Ovary (tissue), 9 donors: ENCODE results near the gene SCO1. TPM values are rescaled to one million over a fixed set of nuclear protein-coding genes. Genes with fewer than 3 reads are reported as not detected.
"Not testable (repeated sequence)": the region's sequence is repeated elsewhere in the genome, so short reads cannot be mapped to it uniquely, and the experiment has no call there.

ENCODE experiments used
- DNase-seq, 5 donors: peaks; one replicate each; pipeline ENCODE4 v3.0.0-alpha.2; 2019 to 2020
- H3K27ac ChIP-seq, 2 donors: fragments of 200-600 bp; one replicate each; pipeline versions ENCODE4 v1.5.1 to v1.8.0; 2019 to 2022
- H3K27me3 ChIP-seq: fragments of 200-600 bp; one replicate; pipeline ENCODE4 v1.8.0; 2022
- H3K36me3 ChIP-seq: fragments of 200-600 bp; sonication (generic); one replicate; pipeline ENCODE4 v1.5.1; 2019
- H3K4me1 ChIP-seq: one replicate; pipeline ENCODE4 v1.8.1; 2013; ENCODE audit warnings: mild to moderate bottlenecking, moderate library complexity; ENCODE audit not compliant: insufficient read depth
- H3K4me3 ChIP-seq: fragments of 200-600 bp; sonication (generic); one replicate; pipeline ENCODE4 v1.5.1; 2017
- H3K9me3 ChIP-seq, 2 donors: fragments of 200-600 bp in 1 of 2; sonication (generic) in 1 of 2; one replicate each; pipeline versions ENCODE4 v1.5.1 to v1.8.1; 2013 to 2019; ENCODE audit warnings: mild to moderate bottlenecking in 1 of 2, moderate library complexity in 1 of 2
- CTCF ChIP-seq, 3 donors: fragments of 450-650 bp in 2 of 3; fragments of 200-600 bp in 1 of 3; IDR thresholded peaks; one replicate each; pipeline versions ENCODE4 v1.5.1 to v1.8.0; 2016 to 2022; ENCODE audit warnings: antibody characterized with exemption in 3 of 3, mild to moderate bottlenecking in 1 of 3
- EP300 ChIP-seq: sonication (generic); formaldehyde crosslinking; IDR thresholded peaks from one replicate; pipeline ENCODE4 v1.6.1; 2017; ENCODE audit warnings: antibody characterized with exemption
- POLR2A ChIP-seq: fragments of 450-650 bp; IDR thresholded peaks from one replicate; pipeline ENCODE4 v1.6.1; 2017; ENCODE audit warnings: antibody characterized with exemption, mild to moderate bottlenecking, moderate library complexity
- WGBS, 3 donors: extraction: QIAGEN DNeasy Blood & Tissue Kit in 1 of 3; methylation state at CpG; one replicate each; pipeline versions ENCODE4 v1.1.5 to v1.1.7; 2013 to 2017; 5-methylcytosine and 5-hydroxymethylcytosine counted together
- intact Hi-C, 4 donors: fragments of 100-400 bp; cut with DNase I; formaldehyde crosslinking; loops; one replicate each; pipeline versions ENCODE4 v1.11.0 to v1.15.1; 2022 to 2023
- polyA plus RNA-seq, 2 donors: library from polyadenylated mRNA; stranded (reverse); fragments of 200-250 nt in 1 of 2; fragments of 350-450 nt in 1 of 2; fragmentation: Illumina TruSeq in 1 of 2; extraction: RNeasy Lipid Tissue Mini Kit (QIAGEN cat#74804) in 1 of 2; gene quantifications; one replicate each; pipeline ENCODE4 v1.2.3, GENCODE V29; 2013 to 2014
- total RNA-seq, 7 donors: library from RNA; depleted of rRNA in 2 of 7; stranded (reverse); fragments of >200 nt in 2 of 7; fragmentation: NEBNext Ultra II Directional in 3 of 7; extraction: Animal tissue kit (Norgen Biotek cat#: 25700) in 3 of 7; gene quantifications; one replicate each; pipeline versions ENCODE4 v1.1.0 to v1.2.4, GENCODE V29; 2016 to 2023
- donor health status: DM: no; HTN: no; CAD: no; lungs with moderate emphysema.
- donor health status: DM: no; HTN: no; CAD: no.
- donor health status: Bipolar disorder and iron deficiency.
- donor health status: DM: yes; HTN: yes; CAD: no.
- donor health status: DM: no; HTN: no; CAD: no.
- donor health status: DM: yes; HTN: yes; CAD: no.

The SCO1 gene
- total and polyA plus RNA-seq, 9 donors, result 9.5 to 26.5 (median 20.7) TPM

- intact Hi-C loops, result loop anchor here in 1 of 4 donors (5.0 kb wide), 1 partner anchor 612 kb away; no protein-coding TSS in a partner anchor
These were observed 8.4 kb upstream of the SCO1 start for GRCh38 chr17:10705727-10706126.

GRCh38 chr17:10702574-10702973, 5.2 kb upstream of the SCO1 start:
- Histone ChIP-seq H3K27ac (no peak overlapping the region), H3K9me3 (no peaks in the 10 kb centered on the region), H3K4me1 (peaks cover 4% of the 10 kb centered on the region), H3K36me3 (no peaks in the 10 kb centered on the region), H3K27me3 (no peaks in the 10 kb centered on the region), H3K4me3 (no peak overlapping the region)
- TF ChIP-seq EP300 (no peak), POLR2A (no peak), CTCF (IDR thresholded peaks at IDR 0.05) (no peak)
- WGBS, 3 donors, result 45 to 65% (median 54%) methylated on average over 2 of the region's 2 CpGs
- intact Hi-C loops, result no loop called here
- no peak for DNase-seq

More at GRCh38 chr17:10705727-10706126, 8.4 kb upstream of the SCO1 start:
- TF ChIP-seq CTCF (IDR thresholded peaks at IDR 0.05), result no peak
- no peak for TF ChIP-seq EP300
- no peak for TF ChIP-seq POLR2A
- H3K4me1 ChIP-seq, result peaks cover 3% of the 10 kb centered on the region
- WGBS, 3 donors, result 84 to 92% (median 84%) methylated on average over 5 of the region's 5 CpGs
- no peaks in the 10 kb centered on the region for H3K27me3 ChIP-seq
- no peak overlapping the region for H3K4me3 ChIP-seq
- H3K36me3 ChIP-seq, result no peaks in the 10 kb centered on the region
- DNase-seq, result no peak
- no peak overlapping the region for H3K27ac ChIP-seq
- H3K9me3 ChIP-seq, result no peaks in the 10 kb centered on the region

DNA sequence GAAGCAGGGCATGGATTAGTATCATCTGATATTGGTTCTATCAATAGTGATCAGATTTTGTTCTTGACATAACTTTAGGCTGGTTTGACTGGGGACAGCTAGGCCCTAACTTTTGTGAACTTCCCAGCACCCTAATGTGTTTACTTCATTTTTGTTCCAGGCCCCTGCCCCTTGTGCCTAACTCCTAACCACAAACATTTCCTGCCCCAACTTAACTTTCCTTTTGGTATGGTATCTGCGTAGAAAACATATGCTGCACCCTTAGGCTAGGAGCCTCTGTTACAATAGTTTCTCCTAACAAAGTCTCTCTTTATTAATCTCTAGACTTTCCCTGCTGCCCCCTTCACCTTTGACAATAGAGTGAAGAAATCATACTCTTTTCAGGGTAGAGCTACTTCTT, 2.5 kb upstream of the SCO1 start:
- intact Hi-C loops, result no loop called here
- 90 to 97% (median 97%) methylated on average over 1 of the region's 1 CpG for WGBS, 3 donors
- TF ChIP-seq EP300 (no peak), CTCF (IDR thresholded peaks at IDR 0.05) (no peak), POLR2A (no peak)
- no peak overlapping the region for H3K4me3 ChIP-seq
- no peaks in the 10 kb centered on the region for H3K27me3 ChIP-seq
- H3K27ac ChIP-seq, result no peak overlapping the region
- H3K4me1 ChIP-seq, result peaks cover 10% of the 10 kb centered on the region
- DNase-seq, result no peak
- H3K36me3 ChIP-seq, result no peaks in the 10 kb centered on the region
- H3K9me3 ChIP-seq, result no peaks in the 10 kb centered on the region

DNA sequence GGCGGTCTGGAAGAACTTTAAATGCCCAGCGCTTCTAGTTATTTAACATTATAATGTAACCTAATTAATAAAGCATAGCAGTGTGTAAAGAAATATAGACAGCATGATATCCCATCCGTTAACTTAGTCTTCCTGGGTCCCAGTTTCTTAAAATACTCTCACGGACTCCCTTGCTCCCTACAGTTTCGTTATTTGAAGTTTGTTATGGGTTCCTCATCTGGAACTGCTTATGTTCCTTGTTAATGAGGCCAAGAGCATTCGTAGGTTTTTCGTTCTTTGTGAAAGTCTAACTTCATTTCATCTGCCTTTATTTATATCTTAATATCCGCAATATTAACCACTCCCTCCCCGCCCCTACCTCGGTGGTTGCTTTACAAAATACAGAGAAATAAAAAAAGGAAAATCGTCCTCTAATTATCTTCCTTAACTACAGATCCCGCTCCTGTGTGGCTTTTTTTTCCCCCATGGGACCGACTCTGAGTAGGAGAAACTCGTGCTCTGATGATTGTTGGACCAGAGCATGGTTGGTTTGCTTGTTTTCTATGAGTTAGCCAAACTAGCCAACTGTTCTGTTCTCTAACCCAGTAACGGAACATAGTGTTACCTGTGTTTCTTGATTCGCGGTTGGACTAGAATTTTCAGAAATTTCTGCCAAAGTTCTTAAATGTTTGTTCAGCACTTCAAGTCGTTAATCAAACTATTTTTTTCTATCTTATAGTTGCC, 924 bp upstream of the SCO1 start:
- 5 to 8% (median 5%) methylated on average over 18 of the region's 18 CpGs for WGBS, 3 donors
- intact Hi-C loops, result no loop called here
- H3K4me3 ChIP-seq, result peak overlapping the region; percentile 84
- H3K27me3 ChIP-seq, result no peaks in the 10 kb centered on the region
- DNase-seq, result no peak
- no peak for TF ChIP-seq EP300
- no peak for TF ChIP-seq POLR2A
- no peak for TF ChIP-seq CTCF (IDR thresholded peaks at IDR 0.05)
- peaks cover 10% of the 10 kb centered on the region for H3K4me1 ChIP-seq
- no peaks in the 10 kb centered on the region for H3K9me3 ChIP-seq
- peak overlapping the region in 1 of 2 donors; percentile 87 for H3K27ac ChIP-seq
- no peaks in the 10 kb centered on the region for H3K36me3 ChIP-seq

DNA sequence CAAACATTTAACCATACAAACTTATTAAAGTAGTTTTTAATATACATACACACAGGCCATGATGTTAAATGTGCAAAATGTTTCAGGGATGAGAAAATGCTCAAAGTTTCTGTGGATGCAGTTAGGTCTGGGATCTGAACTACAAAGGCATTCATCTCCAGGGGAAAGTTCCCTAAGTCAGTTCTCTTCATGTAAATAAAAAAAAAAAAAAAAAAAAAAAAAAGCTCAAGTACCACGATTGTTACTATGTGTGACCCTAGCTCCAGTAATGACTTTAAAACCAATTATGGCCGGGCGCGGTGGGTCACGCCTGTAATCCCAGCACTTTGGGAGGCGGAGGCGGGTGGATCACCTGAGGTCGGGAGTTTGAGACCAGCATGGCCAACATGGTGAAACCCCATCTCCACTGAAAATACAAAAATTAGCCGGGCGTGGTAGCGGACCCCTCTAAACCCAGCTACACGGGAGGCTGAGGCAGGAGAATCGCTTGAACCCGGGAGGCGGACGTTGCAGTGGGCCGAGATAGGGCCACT, 1.4 kb downstream of the SCO1 start:
- H3K36me3 ChIP-seq, H3K9me3 ChIP-seq, intact Hi-C loops, H3K27me3 ChIP-seq, H3K4me1 ChIP-seq, H3K27ac ChIP-seq: not testable (repeated sequence)
- H3K4me3 ChIP-seq, result peak overlapping the region; percentile 84
- WGBS, 3 donors, result 86 to 89% (median 88%) methylated on average over 17 of the region's 17 CpGs
- DNase-seq, result peak in 1 of 5 donors; percentile 20
